NCI-H226 (cell line): ENCODE results near the gene C1QB.

Experiments used
- DNase-seq: peaks from one replicate; pipeline ENCODE4 v3.0.0-alpha.2; 2015

The C1QB gene, protein sequence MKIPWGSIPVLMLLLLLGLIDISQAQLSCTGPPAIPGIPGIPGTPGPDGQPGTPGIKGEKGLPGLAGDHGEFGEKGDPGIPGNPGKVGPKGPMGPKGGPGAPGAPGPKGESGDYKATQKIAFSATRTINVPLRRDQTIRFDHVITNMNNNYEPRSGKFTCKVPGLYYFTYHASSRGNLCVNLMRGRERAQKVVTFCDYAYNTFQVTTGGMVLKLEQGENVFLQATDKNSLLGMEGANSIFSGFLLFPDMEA

DNA sequence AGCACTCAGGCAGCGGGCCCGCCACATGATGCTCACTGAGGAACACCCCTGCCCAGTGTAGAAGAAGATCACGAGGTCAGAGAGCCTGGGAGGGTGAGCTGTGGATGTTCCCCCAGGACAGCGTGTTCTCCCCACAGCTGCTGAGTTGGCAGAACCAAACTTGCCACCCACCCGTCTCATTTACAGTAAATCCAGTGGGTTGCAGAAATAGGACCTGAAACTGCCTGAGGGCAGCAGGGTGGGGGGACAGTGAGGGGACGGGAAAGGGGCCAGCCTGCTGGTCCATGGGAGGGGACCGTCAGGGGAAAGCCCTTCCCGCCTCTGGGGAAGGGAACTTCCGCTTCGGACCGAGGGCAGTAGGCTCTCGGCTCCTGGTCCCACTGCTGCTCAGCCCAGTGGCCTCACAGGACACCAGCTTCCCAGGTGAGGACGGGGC is at the start of gene C1QB:
C1QB (plus strand) TSS at position 356 of the 436 bp plus-strand sequence. CDS start 6,227 bp downstream, outside the sequence.
- DNase-seq, result no peak

DNA sequence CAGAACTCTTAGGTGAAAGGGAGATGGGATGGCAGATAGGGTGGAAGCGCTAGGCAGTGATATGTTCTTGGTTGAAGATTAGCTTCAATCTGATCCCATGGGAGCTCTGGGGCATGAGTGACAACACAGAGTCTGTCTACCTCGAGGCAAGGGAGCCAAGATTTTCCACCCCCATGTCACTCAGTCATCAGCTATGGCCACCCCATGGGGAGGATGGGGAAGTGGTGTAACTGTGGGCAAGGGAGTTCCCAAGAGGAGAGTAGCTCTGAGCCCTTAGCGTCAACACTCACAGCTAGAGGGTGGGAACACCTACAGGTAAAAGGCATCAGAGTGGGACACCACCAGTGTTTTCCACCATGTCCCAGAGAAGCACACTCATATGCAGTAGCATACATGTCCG is 46.9 kb upstream of the C1QB start:
- no peak for DNase-seq

GRCh38 chr1:22607154-22607553 is 45.9 kb upstream of the C1QB start:
- no peak for DNase-seq

DNA sequence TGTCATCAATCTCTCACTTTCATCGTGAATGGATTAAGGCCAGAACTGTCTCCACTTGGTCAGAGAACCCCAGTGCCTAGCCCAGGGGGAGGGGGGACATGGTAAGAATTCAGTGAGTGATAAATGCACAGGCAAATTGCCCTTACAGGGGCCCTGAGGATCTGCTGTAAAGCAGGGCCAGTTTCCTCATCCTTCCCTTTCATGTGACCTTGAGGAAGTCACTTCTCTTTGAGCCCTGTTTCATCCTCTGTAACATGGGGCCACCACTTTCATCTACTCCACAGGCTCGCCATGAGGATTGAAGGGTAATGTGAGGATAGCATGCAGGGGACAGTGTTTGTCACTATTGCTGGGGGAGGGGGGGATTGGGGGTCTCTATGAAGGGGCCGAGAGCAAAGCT is 44.7 kb upstream of the C1QB start:
- DNase-seq, result no peak

- DNase-seq, result no peak
Measured at GRCh38 chr1:22609291-22609690, 43.7 kb upstream of the C1QB start.

DNA sequence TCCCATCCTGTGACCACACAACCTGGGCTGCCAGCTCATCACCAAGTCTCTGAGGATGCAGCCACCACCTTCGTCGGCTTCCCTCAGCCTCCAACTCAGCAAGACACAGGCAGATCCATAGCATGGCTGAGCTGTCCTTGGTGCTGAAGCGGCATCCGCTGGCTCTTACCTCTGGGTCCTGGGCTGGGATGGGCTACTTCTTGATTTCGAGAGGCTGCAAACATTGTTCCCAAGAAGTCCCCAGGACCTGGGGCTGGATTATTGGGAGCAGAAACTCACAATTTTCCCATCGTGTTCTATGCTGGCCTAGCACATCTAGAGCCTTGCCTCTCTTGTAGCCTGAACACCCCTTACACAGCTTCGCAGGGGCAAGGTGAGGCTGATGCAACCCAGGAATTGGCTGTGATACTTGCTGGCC is 41.5 kb upstream of the C1QB start:
- peak; percentile 52 for DNase-seq

- no peak for DNase-seq
Measured at GRCh38 chr1:22612671-22613571, 40.1 kb upstream of the C1QB start.

DNA sequence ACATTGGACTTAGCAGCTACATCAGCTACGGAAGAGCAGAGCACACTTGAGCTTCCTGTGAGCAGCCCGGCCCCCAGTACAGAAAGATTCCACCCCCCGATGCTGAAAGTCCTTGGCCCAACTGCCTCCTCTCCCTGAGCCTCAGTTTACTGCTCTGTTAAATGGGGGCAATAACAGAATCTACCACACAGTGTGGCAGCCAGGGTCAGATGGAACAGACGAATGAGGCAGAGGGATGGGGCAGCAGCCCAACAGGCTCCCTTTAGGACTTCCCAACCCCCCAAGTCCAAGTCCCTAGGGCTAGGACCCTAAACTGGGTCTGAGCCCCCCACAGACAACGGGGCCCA is 39.5 kb upstream of the C1QB start:
- DNase-seq, result no peak

GRCh38 chr1:22613951-22614350 is 39.1 kb upstream of the C1QB start:
- no peak for DNase-seq

DNA sequence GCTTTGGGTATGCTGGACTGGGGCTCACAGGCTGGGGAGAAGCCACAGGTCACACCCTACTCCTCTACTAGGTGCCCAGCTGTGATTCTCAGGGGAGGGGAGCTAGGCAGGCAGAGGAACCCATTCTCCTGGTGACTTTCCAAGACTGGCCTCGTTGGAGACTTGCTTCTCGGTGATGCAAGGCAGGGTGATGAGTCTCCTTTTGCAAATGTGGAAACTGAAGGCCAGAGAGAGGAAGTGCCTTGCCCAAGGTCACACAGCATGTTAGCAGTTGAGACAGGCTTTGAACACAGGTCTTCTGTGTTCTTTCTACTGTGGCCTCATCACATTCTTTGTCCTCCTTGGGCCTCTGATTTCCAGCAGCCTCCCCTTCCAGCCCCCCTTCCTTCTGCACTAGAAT is 37.1 kb upstream of the C1QB start:
- DNase-seq, result no peak

DNA sequence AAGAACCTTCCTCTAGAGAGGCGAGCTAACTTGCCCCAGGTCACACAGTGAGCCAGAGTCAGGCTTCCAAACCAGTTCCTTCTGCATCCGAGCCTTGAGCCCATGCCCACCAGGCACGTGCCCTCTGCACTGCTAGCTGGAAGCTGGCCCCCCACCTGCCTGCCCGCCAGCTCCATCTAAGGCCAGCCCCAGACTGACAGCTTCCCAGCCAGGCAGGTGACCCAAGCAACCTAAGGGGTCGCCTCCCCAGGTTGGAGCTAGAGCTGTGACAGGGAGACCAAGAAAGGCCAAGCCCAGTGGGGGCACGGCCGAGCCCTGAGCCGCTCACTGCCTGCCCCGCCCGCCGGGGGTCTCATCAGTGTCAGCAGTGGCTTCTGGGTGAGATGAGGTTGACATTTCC is 36.5 kb upstream of the C1QB start:
- no peak for DNase-seq

- DNase-seq, result no peak
Measured at GRCh38 chr1:22618056-22618455, 35.0 kb upstream of the C1QB start.

DNA sequence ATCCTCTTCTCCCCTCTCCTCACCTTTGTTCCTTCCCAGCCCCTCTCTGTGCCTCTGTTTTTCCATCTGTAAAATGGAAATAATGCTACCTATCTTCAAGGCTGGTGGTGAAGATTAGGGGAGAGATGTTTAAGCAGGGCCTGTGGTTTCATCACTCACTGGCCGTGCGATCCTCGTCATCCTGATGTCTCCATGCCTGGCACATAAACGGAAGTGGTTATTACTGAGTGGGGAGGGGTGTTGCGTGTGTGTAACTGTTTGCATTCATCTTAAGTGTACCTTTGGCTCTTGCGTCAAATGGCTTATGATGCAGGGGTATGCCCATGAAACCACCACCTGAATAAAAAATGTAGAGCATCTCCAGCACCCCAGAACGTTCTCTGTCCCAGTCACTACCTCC is 33.8 kb upstream of the C1QB start:
- DNase-seq, result no peak

DNA sequence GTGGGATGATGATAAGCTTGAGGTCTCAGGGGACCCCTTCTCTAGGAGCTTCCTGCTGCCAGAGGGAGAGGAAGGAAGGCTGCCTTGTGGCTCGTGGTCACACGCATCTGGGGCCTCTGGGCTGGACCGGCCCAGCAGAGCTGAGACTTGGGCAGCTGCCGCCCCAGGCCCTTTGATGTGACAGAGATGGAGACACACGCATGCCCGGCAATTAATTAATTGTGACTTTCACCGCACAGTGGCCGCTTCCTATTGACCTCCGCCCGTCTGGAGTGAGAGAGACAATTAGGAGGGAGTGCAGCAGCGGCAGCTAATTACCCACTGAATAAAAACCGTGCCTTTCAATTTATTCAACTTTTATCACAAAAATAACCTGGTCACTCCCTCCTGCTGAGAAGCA is 33.2 kb upstream of the C1QB start:
- DNase-seq, result no peak

DNA sequence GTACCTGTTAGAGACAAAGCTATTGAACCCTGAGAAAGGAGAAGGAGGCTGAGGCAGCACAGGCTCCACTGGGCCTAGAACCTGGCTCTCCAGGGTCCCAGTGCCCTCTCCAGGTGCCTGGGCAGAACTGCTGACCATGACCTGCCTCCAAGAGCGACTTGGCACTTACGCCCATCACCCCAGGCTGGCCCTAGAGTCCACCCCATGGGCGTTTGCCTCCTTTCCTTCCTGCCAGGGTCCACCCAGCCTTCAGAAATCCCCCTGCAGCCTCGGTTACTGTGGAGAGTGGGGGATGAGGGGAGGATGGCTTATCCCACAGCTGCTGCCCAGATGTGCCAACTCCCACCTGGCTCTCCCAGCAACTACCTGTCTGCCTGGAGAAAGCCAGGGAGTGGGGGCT is 31.3 kb upstream of the C1QB start:
- no peak for DNase-seq

DNA sequence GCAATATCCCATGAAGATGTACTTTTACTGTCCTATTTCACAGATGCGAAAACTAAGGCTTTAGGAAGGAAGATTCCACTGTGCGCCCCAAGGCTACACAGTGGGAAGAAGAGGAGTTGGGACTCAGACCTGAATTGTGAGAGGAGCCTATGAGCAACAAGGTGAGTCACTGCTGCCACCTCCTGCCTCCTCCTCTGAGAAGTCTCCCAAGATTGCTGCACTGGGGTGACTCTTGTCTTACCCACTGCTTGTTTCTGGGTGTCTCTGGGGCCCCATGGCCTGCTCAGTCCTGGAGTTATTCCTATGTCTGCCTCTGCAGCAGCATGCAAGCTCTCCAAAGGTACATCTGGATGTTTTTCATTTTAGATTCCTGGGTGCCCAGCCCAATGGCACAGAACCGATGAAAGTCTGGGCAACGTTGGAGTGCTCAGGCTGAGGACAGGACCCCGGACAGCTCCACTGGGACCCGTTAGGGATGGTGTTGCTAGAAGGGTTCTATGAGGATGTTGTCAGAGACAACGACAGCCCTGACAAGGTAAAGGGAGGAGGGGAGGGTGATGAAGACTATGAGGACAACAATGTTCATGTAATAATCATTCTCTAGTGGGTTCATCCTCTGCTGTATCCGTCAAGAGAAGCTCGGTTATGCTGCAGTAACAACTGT is 27.6 kb upstream of the C1QB start:
- DNase-seq, result no peak

GRCh38 chr1:22626237-22627157 is 26.5 kb upstream of the C1QB start:
- no peak for DNase-seq

DNA sequence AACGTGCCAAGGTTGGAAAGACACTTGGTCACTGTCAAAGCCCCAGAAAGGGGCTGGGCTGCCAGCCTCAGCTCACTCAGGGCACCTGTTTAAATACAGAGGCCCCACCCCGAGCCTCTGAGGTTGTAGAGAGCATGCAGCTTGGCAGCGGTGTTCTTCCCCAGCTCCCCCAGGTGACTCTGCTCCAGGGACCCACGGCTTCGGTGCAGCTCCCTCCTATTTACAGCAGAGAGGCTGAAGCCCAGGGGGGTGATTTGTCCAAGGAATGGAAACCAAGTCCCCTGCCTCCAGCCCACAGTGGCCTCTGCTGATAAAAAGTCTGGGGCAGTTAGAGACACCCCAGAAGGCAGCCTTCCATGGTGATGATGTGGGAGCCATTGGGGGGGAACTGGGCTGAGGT is 25.7 kb upstream of the C1QB start:
- DNase-seq, result no peak

DNA sequence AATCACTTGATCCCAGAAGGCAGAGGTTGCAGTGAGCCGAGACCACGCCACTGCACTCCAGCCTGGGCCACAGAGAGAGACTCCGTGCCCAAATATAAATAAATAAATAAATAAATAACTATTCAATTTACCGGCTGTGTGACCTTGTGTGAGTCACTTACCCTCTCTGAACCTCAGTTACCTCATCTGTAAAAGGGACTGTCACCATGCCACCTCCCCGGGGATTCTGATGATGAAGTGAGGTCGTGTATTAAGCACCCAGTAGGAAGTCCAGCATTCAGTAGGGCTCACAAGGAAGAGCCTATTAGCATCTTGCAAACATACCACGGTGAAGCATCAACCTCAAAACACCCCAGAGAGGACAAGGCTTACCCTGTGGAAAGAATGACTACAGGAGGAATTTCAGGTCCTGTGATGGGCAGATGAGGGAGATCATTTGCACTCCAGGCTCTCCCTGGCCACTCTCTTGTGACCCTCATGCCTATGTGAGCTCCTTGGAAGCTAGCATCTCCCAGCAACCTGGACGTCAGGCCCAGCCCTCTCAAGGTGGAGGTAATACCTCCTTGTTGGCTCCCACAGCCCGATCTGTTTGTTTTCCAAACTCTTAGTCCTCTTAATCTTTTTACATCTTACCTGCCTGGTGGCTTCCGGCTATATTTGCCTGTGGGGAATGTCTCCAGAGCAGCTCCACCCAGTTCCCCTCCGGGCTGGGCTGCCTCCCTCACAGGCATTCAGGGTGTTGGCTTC is 24.2 kb upstream of the C1QB start:
- DNase-seq, result no peak

GRCh38 chr1:22629886-22630285 is 23.1 kb upstream of the C1QB start:
- DNase-seq, result no peak

DNA sequence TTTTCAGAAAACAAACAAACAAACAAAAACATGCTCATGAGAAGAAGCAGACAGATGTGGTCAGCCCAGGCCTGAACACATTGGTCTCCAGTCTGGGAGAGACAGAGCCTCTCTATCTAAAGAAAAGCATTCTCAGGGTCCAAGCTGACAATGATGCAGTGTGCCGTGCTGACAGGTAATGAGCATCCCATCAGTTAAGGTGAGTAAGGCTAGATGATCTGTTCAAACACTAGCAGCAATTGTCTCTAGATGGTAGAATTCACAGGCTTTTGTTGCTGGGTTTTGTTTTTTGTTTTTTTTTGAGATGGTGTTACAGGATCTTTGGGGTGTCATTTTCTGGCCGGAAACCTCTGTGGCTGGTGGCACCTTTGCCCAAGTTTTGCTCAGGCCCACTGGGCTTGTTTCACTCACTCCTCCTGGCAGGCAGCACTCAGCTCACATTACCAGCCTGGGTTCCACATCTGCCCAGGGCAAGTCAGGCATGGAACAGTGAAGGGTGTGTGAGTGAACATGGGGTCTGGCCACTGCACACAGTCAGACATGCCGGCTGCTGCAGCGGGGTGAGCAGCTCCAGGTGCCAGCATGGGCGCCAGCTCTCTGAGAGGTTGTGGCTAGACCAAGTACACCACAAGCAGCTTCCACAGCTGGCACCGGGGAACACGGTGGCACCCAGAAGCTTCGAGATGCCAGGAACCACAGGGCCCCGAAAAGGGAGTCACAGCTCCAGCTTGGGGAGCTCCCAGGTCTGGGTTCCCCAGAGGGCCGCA is 19.2 kb upstream of the C1QB start:
- no peak for DNase-seq
